Measurements from ENCODE around the gene CORO2B.

DNA sequence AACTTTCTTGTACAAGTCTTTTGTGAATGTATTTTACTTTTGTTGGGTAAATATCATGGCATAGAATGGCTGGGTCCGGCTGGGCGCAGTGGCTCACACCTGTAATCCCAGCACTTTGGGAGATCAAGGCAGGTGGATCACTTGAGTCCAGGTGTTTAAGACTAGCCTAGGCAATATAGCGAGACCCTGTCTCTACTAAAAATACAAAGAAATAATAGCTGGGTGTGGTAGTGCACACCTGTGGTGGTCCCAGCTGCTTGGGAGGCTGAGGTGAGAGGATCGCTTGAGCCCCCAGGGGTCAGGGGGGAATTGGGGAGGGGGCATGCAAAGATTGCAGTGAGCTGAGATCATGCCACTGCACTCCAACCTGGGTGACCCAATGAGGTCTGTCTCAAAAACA, 189.0 kb downstream of the CORO2B start:
- TF ChIP-seq CTCF (IDR thresholded peaks at IDR 0.05) (no peak), POLR2A (IDR thresholded peaks at IDR 0.05) (no peak)
